SK-N-SH treated with all-trans-retinoic acid at 6 μM for 48 hours (cell line): Measurements from ENCODE around the gene GRHL3.

ENCODE experiments used
- ATAC-seq: fragments of 200-7000 bp; cut with Tn5 transposase; 3 replicates; pipeline ENCODE4 v1.9.1; 2020; ENCODE audit warnings: mild to moderate bottlenecking, moderate library complexity
- ARNTL ChIP-seq: fragments of 450-650 bp; formaldehyde crosslinking; IDR thresholded peaks from 2 replicates; pipeline ENCODE4 v1.5.0; 2020; ENCODE audit warnings: low read depth, mild to moderate bottlenecking, moderate library complexity, borderline replicate concordance
- BACH2 ChIP-seq: fragments of 250-450 bp; sonication (Bioruptor Pico); IDR thresholded peaks from 2 replicates; pipeline ENCODE4 v1.9.0; 2021; ENCODE audit warnings: mild to moderate bottlenecking, borderline replicate concordance
- CSDC2 ChIP-seq: fragments of 250-450 bp; sonication (Bioruptor Pico); IDR thresholded peaks from 2 replicates; pipeline ENCODE4 v1.5.0; 2020; ENCODE audit warnings: mild to moderate bottlenecking, moderate library complexity
- ESRRG ChIP-seq: fragments of 250-450 bp; sonication (Bioruptor Pico); IDR thresholded peaks from 2 replicates; pipeline ENCODE4 v1.6.1; 2021; ENCODE audit warnings: mild to moderate bottlenecking
- OSR1 ChIP-seq: fragments of 250-450 bp; sonication (Bioruptor Pico); IDR thresholded peaks from 2 replicates; pipeline ENCODE4 v1.8.0; 2022; ENCODE audit warnings: moderate library complexity, mild to moderate bottlenecking, inconsistent platforms
- PPARA ChIP-seq: fragments of 250-450 bp; sonication (Bioruptor Pico); IDR thresholded peaks from 2 replicates; pipeline ENCODE4 v1.5.0; 2020; ENCODE audit warnings: mild to moderate bottlenecking, borderline replicate concordance
- RARB ChIP-seq: fragments of 250-450 bp; sonication (Bioruptor Pico); IDR thresholded peaks from 2 replicates; pipeline ENCODE4 v1.8.0; 2021; ENCODE audit warnings: mild to moderate bottlenecking, moderate library complexity
- SNAI2 ChIP-seq: fragments of 250-450 bp; sonication (Bioruptor Pico); IDR thresholded peaks from 2 replicates; pipeline ENCODE4 v1.5.0; 2020; ENCODE audit warnings: mild to moderate bottlenecking, moderate library complexity
- TCF4 ChIP-seq: fragments of 250-450 bp; sonication (Bioruptor Pico); IDR thresholded peaks from 2 replicates; pipeline ENCODE4 v1.8.0; 2021; ENCODE audit warnings: mild to moderate bottlenecking, moderate library complexity, borderline replicate concordance
- TOX ChIP-seq: fragments of 250-450 bp; sonication (Bioruptor Pico); IDR thresholded peaks from 2 replicates; pipeline ENCODE4 v1.8.0; 2021; ENCODE audit warnings: mild to moderate bottlenecking, moderate library complexity, borderline replicate concordance
- TSHZ2 ChIP-seq: fragments of 250-450 bp; sonication (Bioruptor Pico); IDR thresholded peaks from 2 replicates; pipeline ENCODE4 v1.5.0; 2020; ENCODE audit warnings: mild to moderate bottlenecking, moderate library complexity
- ZC3H10 ChIP-seq: fragments of 250-450 bp; sonication (Bioruptor Pico); IDR thresholded peaks from 2 replicates; pipeline ENCODE4 v1.5.1; 2021; ENCODE audit warnings: mild to moderate bottlenecking, moderate library complexity
- ZFP3 ChIP-seq: fragments of 250-450 bp; sonication (Bioruptor Pico); IDR thresholded peaks from 2 replicates; pipeline ENCODE4 v1.5.0; 2020; ENCODE audit warnings: mild to moderate bottlenecking, moderate library complexity
- ZFP30 ChIP-seq: fragments of 450-650 bp; formaldehyde crosslinking; IDR thresholded peaks from 2 replicates; pipeline ENCODE4 v1.5.0; 2022; ENCODE audit warnings: mild to moderate bottlenecking, moderate library complexity
- ZNF565 ChIP-seq: fragments of 450-650 bp; formaldehyde crosslinking; conservative IDR thresholded peaks from 2 replicates; pipeline ENCODE4 v1.5.0; 2020; ENCODE audit warnings: low read depth, mild to moderate bottlenecking, moderate library complexity
- ZNF70 ChIP-seq: fragments of 450-650 bp; formaldehyde crosslinking; IDR thresholded peaks from 2 replicates; pipeline ENCODE4 v1.5.0; 2020; ENCODE audit warnings: mild to moderate bottlenecking, moderate library complexity
- ZNF8 ChIP-seq: fragments of 450-650 bp; formaldehyde crosslinking; IDR thresholded peaks from 2 replicates; pipeline ENCODE4 v1.5.0; 2020; ENCODE audit warnings: mild to moderate bottlenecking, moderate library complexity
- TF ChIP-seq, protein P1 (sequence below): fragments of 250-450 bp; sonication (Bioruptor Pico); IDR thresholded peaks from 2 replicates; pipeline ENCODE4 v1.5.1; 2021; ENCODE audit warnings: mild to moderate bottlenecking, moderate library complexity
- TF ChIP-seq, protein P2 (sequence below): fragments of 250-450 bp; sonication (Bioruptor Pico); IDR thresholded peaks from 2 replicates; pipeline ENCODE4 v1.8.0; 2021; ENCODE audit warnings: low read depth, mild to moderate bottlenecking, moderate library complexity, borderline replicate concordance
- TF ChIP-seq, protein P3 (sequence below): fragments of 250-450 bp; sonication (Bioruptor Pico); IDR thresholded peaks from 2 replicates; pipeline ENCODE4 v1.5.1; 2020; ENCODE audit warnings: low read depth, mild to moderate bottlenecking, moderate library complexity

Gene GRHL3

GRCh38 chr1:24364605-24364974 is 45.4 kb downstream of the GRHL3 start:
- TF ChIP-seq PPARA (no peak), ZFP3 (CRISPR knock-in tag) (no peak), ARNTL (CRISPR knock-in tag) (no peak), ZNF565 (CRISPR knock-in tag) (no peak), ZNF70 (CRISPR knock-in tag) (no peak), ZFP30 (CRISPR knock-in tag) (no peak)
- peak; percentile 5; the same call in 2 of the 3 replicates for ATAC-seq

DNA sequence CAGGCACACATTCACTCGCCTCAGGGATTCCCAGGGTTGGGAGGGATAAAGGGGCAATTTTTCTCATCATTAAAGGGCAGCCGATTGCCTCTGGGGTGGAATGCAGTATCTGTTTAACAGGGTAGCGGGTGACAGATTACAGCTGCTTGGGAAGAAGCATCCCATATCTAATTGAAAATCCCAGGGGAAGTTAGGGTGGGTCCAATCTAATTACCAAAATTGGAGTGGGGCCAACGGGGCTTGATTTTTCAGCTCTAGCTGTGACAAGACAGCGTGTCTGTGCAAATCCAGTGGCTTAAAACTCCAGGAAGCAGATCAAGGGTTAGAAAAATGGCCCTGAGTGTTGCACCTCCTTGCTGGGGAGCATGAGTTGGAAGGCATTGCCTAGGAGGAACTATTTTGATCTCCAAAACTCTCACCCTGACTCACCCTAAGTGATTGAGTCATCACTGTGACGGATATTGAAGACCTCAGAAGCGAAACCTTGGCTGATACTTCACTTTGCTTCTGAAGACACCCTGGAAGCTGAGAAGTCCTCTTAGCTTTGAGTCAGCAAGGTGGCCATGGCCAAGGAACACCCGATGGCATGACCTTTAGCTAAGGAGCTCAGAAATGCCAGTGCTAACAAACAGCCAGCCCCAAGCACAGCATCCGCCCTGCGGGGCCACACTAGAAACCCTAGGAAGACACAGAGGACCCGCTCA is 46.0 kb downstream of the GRHL3 start:
- TF ChIP-seq, protein P1, sequence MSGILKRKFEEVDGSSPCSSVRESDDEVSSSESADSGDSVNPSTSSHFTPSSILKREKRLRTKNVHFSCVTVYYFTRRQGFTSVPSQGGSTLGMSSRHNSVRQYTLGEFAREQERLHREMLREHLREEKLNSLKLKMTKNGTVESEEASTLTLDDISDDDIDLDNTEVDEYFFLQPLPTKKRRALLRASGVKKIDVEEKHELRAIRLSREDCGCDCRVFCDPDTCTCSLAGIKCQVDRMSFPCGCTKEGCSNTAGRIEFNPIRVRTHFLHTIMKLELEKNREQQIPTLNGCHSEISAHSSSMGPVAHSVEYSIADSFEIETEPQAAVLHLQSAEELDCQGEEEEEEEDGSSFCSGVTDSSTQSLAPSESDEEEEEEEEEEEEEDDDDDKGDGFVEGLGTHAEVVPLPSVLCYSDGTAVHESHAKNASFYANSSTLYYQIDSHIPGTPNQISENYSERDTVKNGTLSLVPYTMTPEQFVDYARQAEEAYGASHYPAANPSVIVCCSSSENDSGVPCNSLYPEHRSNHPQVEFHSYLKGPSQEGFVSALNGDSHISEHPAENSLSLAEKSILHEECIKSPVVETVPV: no peak
- TF ChIP-seq TCF4 (CRISPR knock-in tag): no peak
- TF ChIP-seq ZFP3 (CRISPR knock-in tag): 0 out of 2 replicates have a peak, but pooled peaks have one; percentile 25
- peak; percentile 57; the same call in 1 of the 2 replicates for TF ChIP-seq TOX (CRISPR knock-in tag)
- TF ChIP-seq, all 23 proteins: peak for 2
- ATAC-seq: peak; percentile 74

DNA sequence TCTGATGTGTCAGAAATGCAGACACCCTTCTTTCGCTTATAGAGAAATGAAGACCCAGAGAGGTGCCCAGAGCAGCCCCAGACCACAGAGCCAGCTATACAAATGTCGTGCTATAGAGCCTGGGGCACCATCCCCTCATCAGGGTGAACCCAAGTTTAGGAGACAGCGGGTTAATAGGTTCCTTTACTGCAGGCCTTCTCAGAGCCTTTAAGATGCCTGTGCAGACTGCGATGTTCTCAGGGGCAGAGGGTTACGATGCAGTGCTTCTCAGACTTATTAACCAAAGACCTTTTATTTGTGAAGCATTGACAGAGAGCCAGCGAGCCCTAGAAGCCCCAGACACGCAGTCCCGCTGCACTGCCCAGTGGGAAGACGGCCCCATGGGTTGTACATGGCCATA is 47.5 kb downstream of the GRHL3 start:
- TF ChIP-seq ARNTL (CRISPR knock-in tag): no peak
- no peak for TF ChIP-seq ZNF565 (CRISPR knock-in tag)
- TF ChIP-seq ZFP30 (CRISPR knock-in tag): no peak
- no peak for TF ChIP-seq ZFP3 (CRISPR knock-in tag)
- no peak for TF ChIP-seq OSR1 (CRISPR knock-in tag)
- no peak for TF ChIP-seq RARB (CRISPR knock-in tag)
- no peak for TF ChIP-seq CSDC2 (CRISPR knock-in tag)
- no peak for TF ChIP-seq SNAI2 (CRISPR knock-in tag)
- TF ChIP-seq ZC3H10 (CRISPR knock-in tag): no peak
- TF ChIP-seq ZNF70 (CRISPR knock-in tag): no peak
- no peak for TF ChIP-seq ESRRG (CRISPR knock-in tag)
- TF ChIP-seq TSHZ2 (CRISPR knock-in tag): no peak
- TF ChIP-seq, protein P2, sequence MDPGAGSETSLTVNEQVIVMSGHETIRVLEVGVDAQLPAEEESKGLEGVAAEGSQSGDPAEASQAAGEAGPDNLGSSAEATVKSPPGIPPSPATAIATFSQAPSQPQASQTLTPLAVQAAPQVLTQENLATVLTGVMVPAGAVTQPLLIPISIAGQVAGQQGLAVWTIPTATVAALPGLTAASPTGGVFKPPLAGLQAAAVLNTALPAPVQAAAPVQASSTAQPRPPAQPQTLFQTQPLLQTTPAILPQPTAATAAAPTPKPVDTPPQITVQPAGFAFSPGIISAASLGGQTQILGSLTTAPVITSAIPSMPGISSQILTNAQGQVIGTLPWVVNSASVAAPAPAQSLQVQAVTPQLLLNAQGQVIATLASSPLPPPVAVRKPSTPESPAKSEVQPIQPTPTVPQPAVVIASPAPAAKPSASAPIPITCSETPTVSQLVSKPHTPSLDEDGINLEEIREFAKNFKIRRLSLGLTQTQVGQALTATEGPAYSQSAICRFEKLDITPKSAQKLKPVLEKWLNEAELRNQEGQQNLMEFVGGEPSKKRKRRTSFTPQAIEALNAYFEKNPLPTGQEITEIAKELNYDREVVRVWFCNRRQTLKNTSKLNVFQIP (CRISPR knock-in tag): no peak
- no peak for TF ChIP-seq TCF4 (CRISPR knock-in tag)
- TF ChIP-seq, protein P3, sequence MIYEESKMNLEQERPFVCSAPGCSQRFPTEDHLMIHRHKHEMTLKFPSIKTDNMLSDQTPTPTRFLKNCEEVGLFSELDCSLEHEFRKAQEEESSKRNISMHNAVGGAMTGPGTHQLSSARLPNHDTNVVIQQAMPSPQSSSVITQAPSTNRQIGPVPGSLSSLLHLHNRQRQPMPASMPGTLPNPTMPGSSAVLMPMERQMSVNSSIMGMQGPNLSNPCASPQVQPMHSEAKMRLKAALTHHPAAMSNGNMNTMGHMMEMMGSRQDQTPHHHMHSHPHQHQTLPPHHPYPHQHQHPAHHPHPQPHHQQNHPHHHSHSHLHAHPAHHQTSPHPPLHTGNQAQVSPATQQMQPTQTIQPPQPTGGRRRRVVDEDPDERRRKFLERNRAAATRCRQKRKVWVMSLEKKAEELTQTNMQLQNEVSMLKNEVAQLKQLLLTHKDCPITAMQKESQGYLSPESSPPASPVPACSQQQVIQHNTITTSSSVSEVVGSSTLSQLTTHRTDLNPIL (CRISPR knock-in tag): no peak
- TF ChIP-seq, protein P1: no peak
- TF ChIP-seq TOX (CRISPR knock-in tag): no peak
- TF ChIP-seq ZNF8 (CRISPR knock-in tag): no peak
- TF ChIP-seq BACH2 (CRISPR knock-in tag): no peak
- no peak for ATAC-seq
